Measurements from ENCODE around the gene BAHCC1.

BAHCC1 gene

DNA sequence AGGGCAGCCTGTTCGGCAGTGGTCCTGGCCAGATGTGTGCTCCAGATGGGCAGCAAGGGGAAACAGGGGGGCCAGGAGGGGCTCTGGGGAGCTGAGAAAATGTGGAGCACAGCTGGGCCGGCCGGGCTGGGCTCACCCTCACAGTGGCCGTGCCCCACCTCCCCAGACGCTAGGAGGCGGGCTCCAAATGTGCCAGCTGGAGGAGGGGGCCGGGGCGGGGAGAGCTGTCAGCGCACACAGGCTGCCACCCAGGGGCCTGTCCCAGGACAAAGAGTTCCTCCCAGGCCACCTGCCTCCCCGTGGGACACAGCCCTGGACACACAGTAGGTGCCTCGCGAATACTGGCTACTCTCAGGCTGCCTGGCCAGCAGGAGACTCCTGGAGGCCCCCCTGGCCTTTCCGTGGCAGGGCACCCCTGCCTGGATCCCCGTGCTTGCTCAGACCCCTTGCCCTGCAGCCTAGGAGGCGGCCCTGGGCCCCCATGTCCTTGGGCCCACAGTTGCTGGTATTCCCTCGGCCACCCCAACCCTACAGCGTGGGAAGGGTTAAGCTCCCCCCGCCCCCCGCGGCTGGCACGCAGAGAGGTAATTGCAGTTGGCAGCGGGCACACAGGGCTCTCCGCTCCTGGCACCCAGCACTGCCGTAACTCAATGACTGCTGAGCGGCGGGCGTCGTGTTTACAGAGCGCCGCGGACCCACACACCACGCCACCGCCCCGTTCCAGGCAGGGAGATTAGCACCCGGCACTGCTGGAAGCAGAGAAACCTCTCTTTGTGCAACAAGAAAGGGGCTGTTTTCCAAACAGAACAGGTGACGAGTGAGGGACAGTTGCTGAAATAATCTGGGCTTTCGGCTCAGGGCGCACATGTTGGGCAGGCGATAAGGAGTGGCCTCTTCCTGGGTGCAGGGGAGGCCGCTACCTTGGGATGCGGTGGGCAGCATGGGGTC lies 32.2 kb downstream of the BAHCC1 start:
- DNase-seq (ENCODE audit: low read depth in 2 of 2): no peak

DNA sequence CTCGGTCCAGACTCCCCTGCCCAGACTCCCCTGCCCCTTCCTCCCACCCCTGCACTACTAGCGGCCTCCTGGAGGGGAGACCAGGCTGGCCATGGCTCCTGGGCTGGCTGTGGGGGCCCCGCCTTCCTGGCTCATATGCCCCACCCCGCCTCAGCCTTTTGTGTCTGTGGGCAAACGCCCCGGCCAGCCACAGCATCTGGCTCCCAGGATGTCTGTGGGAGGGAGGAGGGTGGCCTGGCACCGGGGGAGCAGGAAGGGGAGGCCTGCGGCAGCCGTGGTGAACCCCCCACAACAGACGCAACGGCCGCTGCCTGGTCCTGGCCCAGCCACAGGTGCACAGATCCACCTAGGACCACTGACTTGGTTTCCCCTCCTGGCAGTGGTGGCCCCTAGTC lies 32.9 kb downstream of the BAHCC1 start:
- DNase-seq (ENCODE audit: low read depth in 2 of 2): no peak

DNA sequence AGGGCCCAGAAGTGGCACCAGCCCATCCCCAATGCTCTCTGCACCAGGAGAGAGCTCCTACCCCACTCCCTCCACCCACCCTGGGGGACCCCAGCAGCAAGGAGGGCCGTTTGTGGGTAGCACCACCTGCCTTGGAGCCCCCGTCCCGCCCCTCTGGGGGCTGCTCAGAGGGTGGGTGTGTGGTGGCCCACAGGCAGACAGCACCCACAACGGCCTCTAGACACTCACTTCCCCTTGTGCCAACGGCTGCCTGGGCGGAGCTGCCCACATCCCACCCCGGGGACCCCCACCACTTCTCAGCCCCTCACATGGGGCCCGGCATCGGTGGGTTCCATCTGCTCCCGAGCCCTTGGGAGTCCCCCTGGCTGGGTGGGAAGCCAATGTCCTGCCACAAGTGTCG lies 33.3 kb downstream of the BAHCC1 start:
- no peak for DNase-seq (ENCODE audit: low read depth in 2 of 2)

DNA sequence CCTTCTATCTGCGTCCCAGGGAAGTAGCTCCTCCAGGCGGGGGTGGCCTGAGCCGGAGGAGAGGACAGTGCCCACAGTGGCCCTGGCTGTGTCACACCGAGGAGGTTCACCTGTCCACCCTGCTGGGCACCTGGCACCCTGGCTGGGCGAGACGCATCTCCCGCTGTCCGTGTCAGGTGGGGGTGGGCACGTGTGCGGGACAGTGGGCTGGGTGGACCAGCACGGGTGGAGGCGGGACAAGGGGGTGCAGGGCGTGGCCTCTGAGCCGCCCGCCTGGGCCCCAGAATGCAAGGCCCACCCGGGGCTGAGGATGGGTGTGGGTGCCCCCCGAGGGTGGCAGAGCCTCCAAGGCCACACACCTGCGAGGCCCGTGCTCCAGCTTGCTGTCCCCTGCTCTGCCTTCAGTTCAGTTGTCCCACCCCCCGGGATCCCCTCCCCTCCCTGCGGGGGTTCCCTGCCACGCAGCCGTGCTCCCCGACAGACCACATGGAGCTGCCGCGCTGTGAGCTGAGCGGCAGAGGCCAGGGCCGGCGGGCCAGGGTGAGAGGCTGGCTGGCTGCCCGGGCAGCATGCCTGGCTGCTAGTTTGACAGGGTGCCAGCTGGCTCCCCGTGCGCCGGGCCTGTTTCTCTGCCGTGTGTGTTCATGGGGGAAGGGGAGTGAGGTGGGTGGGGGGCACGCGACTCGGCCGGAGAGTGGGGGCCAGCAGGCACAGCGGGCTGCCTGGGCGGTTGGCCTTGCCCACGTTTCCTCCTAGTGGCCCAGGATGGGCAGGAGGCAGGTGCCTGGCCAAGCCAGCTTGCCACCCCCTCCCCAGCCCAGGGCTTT lies 33.9 kb downstream of the BAHCC1 start:
- DNase-seq (ENCODE audit: low read depth in 2 of 2): no peak

DNA sequence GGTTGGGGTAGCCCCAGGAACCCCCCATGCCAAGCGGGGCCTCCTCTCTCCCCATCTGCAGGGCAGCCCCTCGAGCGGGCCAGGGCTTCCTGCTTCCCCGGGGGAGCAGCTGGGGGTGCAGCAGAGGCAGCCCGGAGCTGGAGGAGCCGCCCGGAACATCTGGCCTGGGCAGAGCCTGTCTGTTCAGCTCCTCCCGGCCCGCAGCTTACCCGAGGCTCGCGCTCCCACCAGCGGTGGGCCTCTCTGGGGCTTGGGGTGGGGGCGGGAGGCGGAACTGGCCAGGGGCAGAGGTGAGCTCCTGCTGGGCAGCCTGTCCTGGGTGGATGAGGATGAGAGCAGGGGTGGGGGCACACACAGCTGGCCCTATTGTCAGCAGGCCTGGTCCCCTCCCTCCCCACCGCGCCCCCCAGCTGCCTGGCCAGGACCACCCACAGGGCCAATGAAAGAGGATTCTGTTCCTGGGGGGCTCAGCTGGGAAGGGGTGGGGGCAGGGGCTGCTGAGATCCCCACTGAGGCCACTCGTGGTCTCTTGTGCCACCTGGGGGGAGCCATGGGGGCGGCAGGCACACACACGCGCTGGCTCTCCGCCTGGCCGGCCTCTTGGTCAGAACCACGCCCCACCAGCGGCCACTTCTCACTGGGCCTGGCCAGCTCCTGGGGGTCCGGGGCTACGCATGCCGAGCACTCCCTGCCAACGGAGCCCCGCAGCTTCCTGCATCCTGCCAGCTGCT lies 34.7 kb downstream of the BAHCC1 start:
- DNase-seq (ENCODE audit: low read depth in 2 of 2): no peak

DNA sequence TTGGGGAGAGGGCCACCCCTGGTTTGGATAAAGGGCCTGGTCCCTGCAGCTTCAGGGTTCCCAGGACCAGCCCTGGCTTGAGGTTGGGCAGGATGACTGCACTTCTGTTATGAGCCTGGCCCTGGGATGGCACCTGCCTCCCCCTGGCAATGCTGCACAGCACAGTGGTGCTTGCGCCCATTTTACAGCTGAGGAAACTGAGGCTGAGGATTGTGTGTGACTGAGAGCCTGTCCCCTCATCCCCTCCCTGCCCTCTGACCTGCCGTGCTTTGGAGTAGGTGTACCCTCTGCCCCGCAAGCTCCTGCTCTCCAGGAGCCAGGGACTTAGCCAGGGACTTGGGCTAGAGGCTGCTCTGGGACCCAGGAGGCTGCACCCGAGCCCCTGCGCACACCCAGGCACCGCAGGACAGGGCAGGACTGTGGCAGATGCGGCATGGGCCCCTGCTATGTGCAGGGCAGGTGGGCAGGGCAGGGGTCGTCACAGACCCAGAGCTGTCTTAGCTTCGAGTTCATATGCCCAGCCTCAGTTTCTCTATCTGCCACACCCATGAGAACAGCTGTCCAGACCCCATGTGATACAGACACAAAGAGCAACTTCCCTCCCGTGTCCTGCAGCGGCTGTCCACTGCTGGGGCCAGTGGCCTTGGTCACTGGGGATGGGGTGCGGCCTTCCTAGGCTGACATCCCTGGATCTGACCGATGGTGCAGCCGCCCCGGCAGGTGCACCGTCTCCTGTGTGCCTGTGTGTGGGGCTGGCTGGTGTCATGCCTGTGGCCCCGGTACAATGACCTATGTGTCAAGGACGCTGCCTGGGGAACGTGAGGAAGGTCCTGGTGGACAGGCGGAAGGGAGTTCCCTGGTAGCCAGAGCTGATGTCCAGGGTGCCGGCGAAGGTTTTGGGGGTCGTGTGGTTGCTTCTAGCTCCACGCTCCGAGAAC lies 36.6 kb downstream of the BAHCC1 start:
- no peak for DNase-seq (ENCODE audit: low read depth in 2 of 2)

DNA sequence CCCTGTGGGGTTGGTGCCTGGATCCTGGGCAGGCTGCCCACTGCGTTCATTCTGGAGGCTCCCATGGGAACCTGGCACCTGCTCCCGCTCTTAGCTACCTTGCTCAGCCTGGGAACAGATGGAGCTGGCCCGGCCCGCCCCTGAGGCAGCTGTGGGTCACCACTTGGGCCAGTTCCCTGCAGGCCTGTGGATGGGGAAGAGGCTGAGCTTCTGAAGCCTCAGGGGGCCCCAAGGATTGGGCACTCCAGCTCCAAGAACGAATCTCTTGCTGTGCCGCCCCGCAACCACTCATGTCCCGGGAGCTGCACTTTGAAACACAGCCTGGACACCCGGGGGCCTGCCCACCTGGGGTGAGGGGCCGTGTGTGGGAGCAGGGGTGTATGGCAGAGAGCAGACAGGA lies 37.7 kb downstream of the BAHCC1 start:
- no peak for DNase-seq (ENCODE audit: low read depth in 2 of 2)

DNA sequence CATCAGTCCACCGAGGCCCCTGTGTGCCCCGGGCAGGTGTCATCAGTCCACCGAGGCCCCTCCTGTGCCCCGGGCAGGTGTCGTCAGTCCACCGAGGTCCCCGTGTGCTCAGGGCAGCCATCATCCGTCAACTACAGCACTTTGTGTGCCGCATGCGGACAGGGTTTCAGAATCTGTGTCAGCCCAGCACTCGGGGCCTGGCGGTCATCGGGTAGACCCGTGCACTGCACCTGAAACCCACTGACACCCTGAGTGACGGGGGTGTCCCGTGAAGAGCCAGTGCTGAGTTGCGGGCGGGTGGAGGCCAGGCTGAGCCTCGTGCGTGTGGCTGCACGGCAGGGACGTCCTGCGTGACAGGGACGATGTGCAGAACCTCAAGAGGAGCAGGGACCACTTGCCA lies 38.4 kb downstream of the BAHCC1 start:
- DNase-seq (ENCODE audit: low read depth in 2 of 2): no peak

DNA sequence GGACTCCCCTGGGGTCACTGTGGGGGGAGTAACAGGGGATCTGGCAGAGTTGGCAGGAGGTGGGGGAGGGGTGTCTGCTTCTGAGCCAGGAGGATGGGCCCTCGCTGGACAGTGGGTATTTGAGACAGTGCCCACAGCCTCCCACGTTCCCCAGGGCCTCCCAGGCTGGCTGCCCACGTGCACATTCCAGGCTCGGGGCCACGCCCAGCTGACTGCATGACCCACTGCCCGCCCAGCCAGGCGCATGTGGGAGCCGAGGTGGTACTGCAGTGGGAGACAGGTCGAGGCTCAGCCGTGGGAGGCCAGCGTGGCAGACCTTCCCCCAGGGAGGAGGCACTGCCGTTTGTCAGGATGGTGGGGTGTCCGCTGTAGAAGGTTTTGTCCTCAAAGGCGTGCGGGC lies 38.8 kb downstream of the BAHCC1 start:
- DNase-seq (ENCODE audit: low read depth in 2 of 2): no peak

DNA sequence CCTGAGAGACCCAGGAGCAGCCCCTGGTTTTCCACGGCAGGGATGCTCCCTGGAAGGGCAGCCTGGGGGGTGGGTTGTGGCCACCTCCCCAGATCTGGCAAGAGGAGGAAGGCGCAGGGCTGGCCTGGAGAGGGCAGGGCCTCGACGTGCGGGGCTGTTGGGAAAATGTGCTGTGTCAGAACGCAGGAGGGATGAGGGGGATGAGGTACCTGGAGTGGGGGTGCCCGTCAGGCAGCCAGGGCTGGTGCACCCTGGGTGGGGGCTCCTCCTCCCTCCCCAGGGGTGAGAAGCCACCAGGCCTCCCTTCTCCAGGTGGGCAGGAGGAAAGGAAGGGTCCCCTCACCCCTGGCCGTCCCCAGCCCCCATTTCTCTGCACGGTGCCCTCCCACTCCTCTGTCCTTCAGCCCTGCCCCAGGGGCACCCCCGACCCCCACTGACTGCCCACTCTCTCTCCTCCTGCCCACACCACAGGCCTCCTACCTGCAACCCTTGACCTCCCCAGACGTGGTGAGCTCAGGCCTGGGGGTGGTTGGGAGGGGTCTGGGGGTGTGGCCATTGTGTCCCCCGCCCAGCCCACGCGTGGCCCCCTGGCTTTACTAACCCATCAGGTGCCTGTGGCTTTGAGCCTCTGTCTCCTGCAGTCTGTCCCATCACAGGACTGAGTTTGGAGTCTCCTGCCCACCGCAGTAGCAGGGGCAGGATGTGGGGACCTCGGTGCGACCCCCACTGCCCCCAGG lies 39.6 kb downstream of the BAHCC1 start:
- DNase-seq (ENCODE audit: low read depth in 2 of 2): no peak

DNA sequence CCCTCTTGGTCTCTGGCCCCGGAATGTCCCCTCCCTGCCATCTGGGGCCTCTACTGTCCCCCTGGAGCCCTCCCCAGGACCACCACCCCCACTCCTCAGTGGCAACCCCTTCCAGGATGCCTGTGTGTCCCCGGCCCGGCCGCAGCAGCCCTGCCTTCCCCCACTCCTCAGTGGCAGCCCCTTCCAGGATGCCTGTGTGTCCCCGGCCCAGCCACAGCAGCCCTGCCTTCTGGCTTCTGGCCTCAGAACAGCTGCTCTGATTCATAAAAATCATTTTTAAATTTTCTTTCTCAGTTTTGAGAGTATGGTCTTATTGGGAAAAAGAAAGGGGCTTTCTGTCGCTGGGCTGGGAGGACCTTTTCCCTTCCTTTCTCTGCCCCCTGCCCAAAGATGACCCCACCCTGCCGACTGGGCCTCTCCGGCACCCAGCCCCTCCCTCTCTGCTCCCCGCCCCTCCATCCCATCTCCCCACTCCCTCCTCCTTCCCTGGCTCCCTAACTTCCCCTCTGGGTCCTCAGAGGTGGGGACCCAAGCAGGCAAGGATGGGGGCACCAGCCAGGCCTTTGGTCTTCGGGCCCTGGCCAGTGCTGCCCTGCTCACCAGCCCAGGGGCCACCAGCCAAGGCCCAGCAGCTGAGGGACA lies 40.5 kb downstream of the BAHCC1 start:
- DNase-seq (ENCODE audit: low read depth in 2 of 2): no peak

DNA sequence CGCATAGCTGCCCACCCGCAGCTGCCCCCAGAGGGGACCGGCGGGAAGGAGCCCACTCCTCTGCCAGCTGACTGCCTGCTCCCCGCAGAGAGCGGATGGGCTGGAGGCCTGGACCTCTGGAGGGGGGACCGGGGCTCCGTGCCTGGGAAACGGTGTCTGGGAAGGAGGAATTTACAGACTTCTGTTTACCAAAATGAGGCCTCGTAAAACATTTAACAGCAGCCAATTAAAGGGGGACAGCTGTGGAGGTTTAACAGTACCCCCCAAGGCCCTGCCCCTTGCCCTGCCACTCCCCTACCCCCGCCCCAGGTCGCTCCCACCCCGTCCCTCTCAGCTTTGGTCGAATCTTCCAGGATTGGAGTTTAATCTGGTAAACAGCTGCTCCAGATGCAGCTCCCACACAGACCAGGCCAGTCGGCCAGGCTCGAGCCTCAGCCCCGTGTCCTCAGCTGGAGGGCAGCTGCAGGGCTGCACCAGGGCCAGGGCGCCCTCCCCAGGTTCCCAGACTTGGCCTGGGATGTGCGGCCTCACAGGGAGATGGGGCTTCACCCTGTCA lies 41.1 kb downstream of the BAHCC1 start:
- DNase-seq (ENCODE audit: low read depth in 2 of 2): no peak

DNA sequence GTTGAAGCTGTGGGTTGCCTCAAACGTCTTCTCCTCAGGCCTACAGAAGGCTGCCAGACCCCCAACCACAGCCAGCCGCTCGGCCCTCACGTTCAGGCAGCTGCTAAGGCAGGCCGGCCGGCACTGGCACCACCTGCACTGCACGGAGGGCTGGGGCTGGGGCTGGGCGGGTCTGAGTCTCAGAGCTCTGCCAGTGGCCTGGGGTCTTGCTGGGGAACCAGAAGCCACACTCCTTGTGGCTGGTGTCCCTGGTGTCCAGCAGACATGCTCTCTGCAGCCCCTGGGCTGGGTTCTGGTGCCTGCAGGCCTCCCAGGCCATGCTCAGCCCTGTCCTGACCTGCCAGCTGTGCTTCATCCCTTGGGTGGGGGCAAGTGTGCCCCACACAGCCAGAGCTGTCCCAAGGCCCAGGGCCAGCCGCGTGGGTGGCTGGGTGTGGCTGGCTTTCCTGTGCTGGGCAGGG lies 42.0 kb downstream of the BAHCC1 start:
- DNase-seq (ENCODE audit: low read depth in 2 of 2): no peak

DNA sequence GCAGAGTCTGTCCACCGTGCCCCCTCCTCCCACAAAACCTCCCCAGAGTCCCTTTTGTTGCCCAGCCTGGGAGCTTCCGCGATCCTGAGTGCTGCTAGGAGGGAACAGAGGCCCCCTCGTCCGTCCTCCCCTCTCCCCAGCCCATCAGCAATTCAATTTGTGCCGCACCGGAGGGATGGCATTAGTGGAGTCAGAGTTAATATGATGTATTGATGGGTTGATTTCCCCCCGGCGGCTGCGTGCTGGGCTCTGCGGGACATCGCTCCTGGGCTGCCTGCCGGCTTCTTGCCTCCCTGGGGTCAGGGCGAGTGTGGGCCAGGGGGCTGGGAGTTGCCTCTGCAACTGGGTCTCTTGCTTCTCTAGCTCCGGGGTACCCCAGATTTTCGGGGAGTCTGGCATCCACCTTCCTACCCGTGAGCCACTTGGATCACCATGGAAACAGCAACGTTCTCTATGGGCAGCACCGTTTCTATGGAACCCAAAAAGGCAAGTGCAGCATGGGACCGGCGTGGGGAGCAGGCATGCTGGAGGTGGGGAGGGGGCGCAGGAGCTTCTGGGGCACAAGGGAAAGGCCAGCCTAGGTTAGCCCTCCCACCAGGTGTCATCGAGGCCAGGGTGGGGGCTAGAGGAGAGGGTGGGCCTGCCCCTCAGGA lies 42.9 kb downstream of the BAHCC1 start:
- DNase-seq (ENCODE audit: low read depth in 2 of 2): no peak

DNA sequence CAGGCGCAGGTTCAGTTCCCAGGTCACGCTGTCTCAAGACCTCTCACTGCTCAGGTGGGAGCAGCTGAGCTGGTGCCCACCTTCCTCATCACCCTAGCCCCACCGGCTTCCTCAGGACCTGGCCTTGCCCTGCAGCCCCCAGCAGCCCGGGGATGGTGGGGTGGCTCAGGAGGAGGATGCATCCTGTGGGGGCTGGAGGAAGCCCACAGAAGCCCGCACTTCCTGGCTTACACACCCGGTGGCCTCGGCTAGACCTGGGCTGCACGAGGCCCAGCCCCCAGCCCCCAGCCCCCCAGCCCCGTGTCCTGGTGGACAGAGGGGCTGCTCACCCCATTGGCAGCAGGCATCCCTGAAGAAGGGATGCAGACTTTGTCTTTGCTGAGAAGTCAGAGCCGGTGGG lies 43.4 kb downstream of the BAHCC1 start:
- no peak for DNase-seq (ENCODE audit: low read depth in 2 of 2)

DNA sequence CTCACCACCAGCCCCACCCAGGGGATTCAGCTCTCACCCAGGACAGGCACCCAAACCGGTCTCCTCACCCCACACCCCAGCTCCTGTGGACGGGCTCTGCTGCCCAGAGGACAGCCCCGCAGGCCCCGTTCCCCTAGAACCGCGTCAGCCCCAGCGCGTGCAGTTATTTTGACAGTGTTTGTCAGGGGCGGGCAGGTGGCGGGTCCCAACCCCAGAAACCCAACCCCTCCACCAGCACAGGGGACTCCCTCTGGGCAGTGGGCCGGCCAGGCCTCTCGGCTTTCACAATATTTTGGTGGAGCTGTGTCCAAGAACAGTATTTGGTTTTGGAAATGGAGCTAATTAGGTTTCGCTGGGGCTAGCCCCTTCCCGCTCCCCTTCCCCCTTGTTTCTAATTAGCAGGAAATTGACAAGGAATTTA lies 44.8 kb downstream of the BAHCC1 start:
- DNase-seq (ENCODE audit: low read depth in 2 of 2): no peak

DNA sequence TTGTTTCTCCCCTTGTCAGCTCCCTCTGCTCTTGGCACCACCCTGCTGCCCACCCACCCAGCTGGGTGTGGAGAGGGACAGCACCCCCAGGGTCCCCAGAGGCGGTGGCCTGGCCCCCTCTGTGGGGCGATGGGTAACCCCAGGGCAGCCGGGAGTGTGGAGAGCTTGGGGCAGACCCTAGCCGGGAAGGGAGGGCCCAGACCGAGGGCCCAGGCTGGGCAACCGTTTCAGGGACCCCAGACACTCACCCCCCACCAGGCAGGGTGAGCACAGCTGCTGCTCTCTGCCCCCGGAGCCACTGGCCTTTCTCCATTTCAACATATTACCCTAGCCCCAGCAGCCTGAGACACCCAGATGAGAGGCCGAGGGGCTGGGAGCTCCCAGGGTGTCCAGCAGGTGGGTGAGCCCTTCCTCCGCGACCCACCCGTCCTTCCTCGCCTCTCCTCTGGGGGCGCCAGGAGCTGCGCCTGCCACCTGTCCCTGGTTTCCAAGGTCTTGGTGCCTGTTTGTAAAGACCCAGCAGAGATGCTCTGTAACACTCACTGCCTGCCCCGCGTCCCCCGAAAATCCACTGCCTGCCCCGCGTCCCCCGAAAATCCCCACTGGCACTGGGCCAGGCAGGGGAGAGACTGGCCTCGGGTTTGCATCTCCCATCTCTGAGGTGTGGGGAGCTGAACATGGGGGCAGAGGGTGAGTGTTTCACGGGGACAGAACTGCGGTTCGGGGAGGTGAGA lies 45.4 kb downstream of the BAHCC1 start:
- peak in 1 of 2 donors; percentile 19 for DNase-seq (ENCODE audit: low read depth in 2 of 2)

DNA sequence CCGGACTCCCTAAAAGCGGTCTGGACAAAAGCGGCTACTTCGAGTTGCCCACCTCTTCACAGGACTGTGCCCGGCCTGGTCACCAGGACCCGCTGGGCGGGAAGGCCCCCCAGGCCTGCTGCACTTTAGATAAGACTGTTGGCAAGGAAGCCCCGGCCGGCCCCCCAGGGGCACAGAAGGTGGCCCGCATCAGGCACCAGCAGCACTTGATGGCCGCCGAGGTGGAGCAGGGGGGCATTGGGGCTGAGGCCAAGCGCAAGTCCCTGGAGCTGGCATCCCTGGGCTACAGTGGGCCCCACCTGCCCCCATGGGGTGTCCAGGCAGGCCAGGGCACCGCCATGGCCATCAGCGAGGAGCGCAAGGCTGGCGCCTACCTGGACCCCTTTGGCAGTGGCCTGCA lies 47.5 kb downstream of the BAHCC1 start:
- DNase-seq (ENCODE audit: low read depth in 2 of 2): no peak

All from stimulated activated CD8-positive, alpha-beta memory T cell treated with anti-CD3 and anti-CD28 coated beads, Interleukin-2, amount 100 ng/mL, for 48 hours (primary cell).